ENCODE results near the gene MTHFR.

The MTHFR gene

GRCh38 chr1:11796036-11796828, 9.5 kb downstream of the MTHFR start:
- no peak for TF ChIP-seq CTCF (conservative IDR thresholded peaks at IDR 0.05; ENCODE audit: low read length)
- no peak for DNase-seq (ENCODE audit: low read depth)
- H3K4me3 ChIP-seq (ENCODE audit: low read length) = no peak overlapping the region

- no peak for TF ChIP-seq CTCF (conservative IDR thresholded peaks at IDR 0.05; ENCODE audit: low read length)
- DNase-seq (ENCODE audit: low read depth) = no peak
- H3K4me3 ChIP-seq (ENCODE audit: low read length) = no peak overlapping the region
Observed at GRCh38 chr1:11795238-11795890, 10.4 kb downstream of the MTHFR start.

- no peak overlapping the region for H3K4me3 ChIP-seq (ENCODE audit: low read length)
- no peak for DNase-seq (ENCODE audit: low read depth)
- no peak for TF ChIP-seq CTCF (conservative IDR thresholded peaks at IDR 0.05; ENCODE audit: low read length)
Observed at GRCh38 chr1:11794446-11795237, 11.1 kb downstream of the MTHFR start.

- H3K4me3 ChIP-seq (ENCODE audit: low read length) = no peak overlapping the region
- TF ChIP-seq CTCF (conservative IDR thresholded peaks at IDR 0.05; ENCODE audit: low read length) = no peak
- DNase-seq (ENCODE audit: low read depth) = no peak
Observed at GRCh38 chr1:11793819-11794218, 11.9 kb downstream of the MTHFR start.

GRCh38 chr1:11792106-11792505, 13.7 kb downstream of the MTHFR start:
- TF ChIP-seq CTCF (conservative IDR thresholded peaks at IDR 0.05; ENCODE audit: low read length) = no peak
- DNase-seq (ENCODE audit: low read depth) = no peak
- no peak overlapping the region for H3K4me3 ChIP-seq (ENCODE audit: low read length)

GRCh38 chr1:11790880-11791715, 14.7 kb downstream of the MTHFR start:
- no peak overlapping the region for H3K4me3 ChIP-seq (ENCODE audit: low read length)
- no peak for TF ChIP-seq CTCF (conservative IDR thresholded peaks at IDR 0.05; ENCODE audit: low read length)
- peak; percentile 94 for DNase-seq (ENCODE audit: low read depth)
